WTC11 (cell line): ENCODE results near the gene SUN2. TPM values are rescaled to one million over a fixed set of nuclear protein-coding genes. Genes with fewer than 3 reads are reported as not detected.
A peak's percentile ranks its signal among the peaks of the same experiment; 100 is the strongest.

Experiments
- ATAC-seq: fragments of 200-7000 bp; cut with Tn5 transposase; 2 replicates; pipeline ENCODE4 v1.10.0; 2021; ENCODE audit warnings: mild to moderate bottlenecking, moderate library complexity
- CTCF ChIA-PET: fragments of 300-600 bp; sonication (Branson Sonifier 250); formaldehyde crosslinking; loops from one replicate; lab custom pipeline; 2021; ENCODE audit warnings: antibody characterized with exemption; lab: Charles Lee
- POLR2A ChIA-PET: fragments of 350-600 bp; sonication (Branson Sonifier 250); formaldehyde crosslinking; loops from one replicate; lab custom pipeline; 2021; ENCODE audit warnings: antibody characterized with exemption; lab: Charles Lee
- DNase-seq: peaks from one replicate; pipeline ENCODE4 v3.0.0; 2021; ENCODE audit warnings: low spot score
- H3K27ac Mint-ChIP-seq: 2 replicates; pipeline ENCODE4 v1.8.0; 2021; ENCODE audit warnings: mixed read lengths
- H3K27me3 Mint-ChIP-seq: 2 replicates; pipeline ENCODE4 v1.8.0; 2021; ENCODE audit warnings: low read depth, mild to moderate bottlenecking, moderate library complexity, mixed read lengths
- H3K36me3 Mint-ChIP-seq: 2 replicates; pipeline ENCODE4 v1.8.0; 2021; ENCODE audit warnings: mixed read lengths
- H3K4me1 Mint-ChIP-seq: 2 replicates; pipeline ENCODE4 v1.8.0; 2022; ENCODE audit warnings: mixed read lengths
- H3K4me3 Mint-ChIP-seq: 2 replicates; pipeline ENCODE4 v1.8.0; 2021; ENCODE audit warnings: mild to moderate bottlenecking, moderate library complexity, mixed read lengths
- H3K9me3 Mint-ChIP-seq: 2 replicates; pipeline ENCODE4 v1.8.0; 2021; ENCODE audit warnings: mixed read lengths
- CDX4 ChIP-seq: fragments of 250-450 bp; sonication (Bioruptor Pico); IDR thresholded peaks from 2 replicates; pipeline ENCODE4 v1.9.0; 2021; ENCODE audit warnings: moderate library complexity, mild to moderate bottlenecking, inconsistent platforms, borderline replicate concordance
- CREB1 ChIP-seq: sonication (generic); formaldehyde crosslinking; IDR thresholded peaks from 2 replicates; pipeline ENCODE4 v1.8.0; 2023; ENCODE audit warnings: mild to moderate bottlenecking, missing genetic modification reagents
- ELF4 ChIP-seq: sonication (generic); formaldehyde crosslinking; IDR thresholded peaks from 2 replicates; pipeline ENCODE4 v1.8.1; 2022; ENCODE audit warnings: low read depth, mild to moderate bottlenecking, moderate library complexity, missing genetic modification reagents
- ESRRA ChIP-seq: sonication (generic); formaldehyde crosslinking; IDR thresholded peaks from 2 replicates; pipeline ENCODE4 v1.8.1; 2022; ENCODE audit warnings: mild to moderate bottlenecking, missing genetic modification reagents, borderline replicate concordance
- IRF1 ChIP-seq: sonication (generic); formaldehyde crosslinking; IDR thresholded peaks from 2 replicates; pipeline ENCODE4 v1.8.0; 2023; ENCODE audit warnings: missing genetic modification reagents
- NFATC4 ChIP-seq: fragments of 250-450 bp; sonication (Bioruptor Pico); IDR thresholded peaks from 2 replicates; pipeline ENCODE4 v1.9.0; 2021; ENCODE audit warnings: mild to moderate bottlenecking
- NR1H2 ChIP-seq: sonication (generic); formaldehyde crosslinking; IDR thresholded peaks from 2 replicates; pipeline ENCODE4 v1.9.0; 2021; ENCODE audit warnings: mild to moderate bottlenecking, moderate library complexity, missing genetic modification reagents
- SMAD3 ChIP-seq: sonication (generic); formaldehyde crosslinking; IDR thresholded peaks from 2 replicates; pipeline ENCODE4 v1.8.0; 2022; ENCODE audit warnings: missing genetic modification reagents, mild to moderate bottlenecking, borderline replicate concordance
- SMAD4 ChIP-seq: sonication (generic); formaldehyde crosslinking; IDR thresholded peaks from 2 replicates; pipeline ENCODE4 v1.8.0; 2022; ENCODE audit warnings: mild to moderate bottlenecking, missing genetic modification reagents
- SP1 ChIP-seq: sonication (generic); formaldehyde crosslinking; conservative IDR thresholded peaks from 2 replicates; pipeline ENCODE4 v1.8.1; 2022; ENCODE audit warnings: missing genetic modification reagents
- ZNF121 ChIP-seq: sonication (generic); formaldehyde crosslinking; IDR thresholded peaks from 2 replicates; pipeline ENCODE4 v1.8.0; 2023; ENCODE audit warnings: missing genetic modification reagents
- ZNF232 ChIP-seq: sonication (generic); formaldehyde crosslinking; IDR thresholded peaks from 2 replicates; pipeline ENCODE4 v1.8.0; 2022; ENCODE audit warnings: mild to moderate bottlenecking, missing genetic modification reagents
- ZNF423 ChIP-seq: fragments of 250-450 bp; sonication (Bioruptor Pico); IDR thresholded peaks from 2 replicates; pipeline ENCODE4 v2.1.2; 2022; ENCODE audit warnings: mild to moderate bottlenecking, moderate library complexity
- total RNA-seq: library from RNA; stranded (reverse); gene quantifications from 3 replicates; pipeline ENCODE4 v1.2.3, GENCODE V29; 2021
- TF ChIP-seq, protein P1 (sequence below): sonication (generic); formaldehyde crosslinking; IDR thresholded peaks from 2 replicates; pipeline ENCODE4 v1.8.1; 2023; ENCODE audit warnings: mild to moderate bottlenecking, missing genetic modification reagents
- TF ChIP-seq, protein P2 (sequence below): sonication (generic); formaldehyde crosslinking; IDR thresholded peaks from 2 replicates; pipeline ENCODE4 v1.8.1; 2023; ENCODE audit warnings: mild to moderate bottlenecking, missing genetic modification reagents, moderate library complexity
- TF ChIP-seq, protein P3 (sequence below): sonication (generic); formaldehyde crosslinking; IDR thresholded peaks from 2 replicates; pipeline ENCODE4 v1.8.0; 2022; ENCODE audit warnings: mild to moderate bottlenecking, missing genetic modification reagents
- TF ChIP-seq, protein P4 (sequence below): sonication (generic); formaldehyde crosslinking; IDR thresholded peaks from 2 replicates; pipeline ENCODE4 v1.8.0; 2022; ENCODE audit warnings: missing genetic modification reagents
- TF ChIP-seq, protein P5 (sequence below): sonication (generic); formaldehyde crosslinking; conservative IDR thresholded peaks from 2 replicates; pipeline ENCODE4 v1.8.1; 2023; ENCODE audit warnings: mild to moderate bottlenecking, low read depth, missing genetic modification reagents, moderate library complexity
- TF ChIP-seq, protein P6 (sequence below): sonication (generic); formaldehyde crosslinking; IDR thresholded peaks from 2 replicates; pipeline ENCODE4 v1.8.1; 2023; ENCODE audit warnings: mild to moderate bottlenecking, missing genetic modification reagents

SUN2 gene
- total RNA-seq, 1 experiment from 2014 or later = 30.1 TPM

- TF ChIP-seq, protein P1, sequence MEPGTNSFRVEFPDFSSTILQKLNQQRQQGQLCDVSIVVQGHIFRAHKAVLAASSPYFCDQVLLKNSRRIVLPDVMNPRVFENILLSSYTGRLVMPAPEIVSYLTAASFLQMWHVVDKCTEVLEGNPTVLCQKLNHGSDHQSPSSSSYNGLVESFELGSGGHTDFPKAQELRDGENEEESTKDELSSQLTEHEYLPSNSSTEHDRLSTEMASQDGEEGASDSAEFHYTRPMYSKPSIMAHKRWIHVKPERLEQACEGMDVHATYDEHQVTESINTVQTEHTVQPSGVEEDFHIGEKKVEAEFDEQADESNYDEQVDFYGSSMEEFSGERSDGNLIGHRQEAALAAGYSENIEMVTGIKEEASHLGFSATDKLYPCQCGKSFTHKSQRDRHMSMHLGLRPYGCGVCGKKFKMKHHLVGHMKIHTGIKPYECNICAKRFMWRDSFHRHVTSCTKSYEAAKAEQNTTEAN (CRISPR knock-in tag) = no peak
- TF ChIP-seq ZNF232 (CRISPR knock-in tag) = no peak
- TF ChIP-seq NFATC4 (CRISPR knock-in tag) = no peak
- TF ChIP-seq ZNF121 = no peak
- no peak for TF ChIP-seq NR1H2 (CRISPR knock-in tag)
- TF ChIP-seq ELF4 = no peak
- TF ChIP-seq, all 79 proteins: peak for 0
Measured at GRCh38 chr22:38704654-38705234, 51.1 kb downstream of the SUN2 start (continued).

- DNase-seq (peak; percentile 95), ATAC-seq (peak; percentile 6)
- Mint-ChIP-seq H3K27me3 (no peaks in the 10 kb centered on the region; the same call in 1 of the 2 replicates), H3K9me3 (no peaks in the 10 kb centered on the region), H3K4me3 (peak within 1 kb of the TSS; percentile 96), H3K4me1 (peaks cover 56% of the 10 kb centered on the region), H3K27ac (peak within 1 kb of the TSS; percentile 100), H3K36me3 (peaks cover 8% of the 10 kb centered on the region; the same call in 1 of the 2 replicates)
- CTCF ChIA-PET = no interaction called here
- POLR2A ChIA-PET = no interaction called here
- TF ChIP-seq, protein P2, sequence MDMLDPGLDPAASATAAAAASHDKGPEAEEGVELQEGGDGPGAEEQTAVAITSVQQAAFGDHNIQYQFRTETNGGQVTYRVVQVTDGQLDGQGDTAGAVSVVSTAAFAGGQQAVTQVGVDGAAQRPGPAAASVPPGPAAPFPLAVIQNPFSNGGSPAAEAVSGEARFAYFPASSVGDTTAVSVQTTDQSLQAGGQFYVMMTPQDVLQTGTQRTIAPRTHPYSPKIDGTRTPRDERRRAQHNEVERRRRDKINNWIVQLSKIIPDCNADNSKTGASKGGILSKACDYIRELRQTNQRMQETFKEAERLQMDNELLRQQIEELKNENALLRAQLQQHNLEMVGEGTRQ (CRISPR knock-in tag) = peak; percentile 87
- TF ChIP-seq ESRRA (CRISPR knock-in tag) = peak; percentile 35; the same call in 1 of the 2 replicates
- TF ChIP-seq CREB1 (CRISPR knock-in tag) = peak; percentile 71
- TF ChIP-seq, protein P3, sequence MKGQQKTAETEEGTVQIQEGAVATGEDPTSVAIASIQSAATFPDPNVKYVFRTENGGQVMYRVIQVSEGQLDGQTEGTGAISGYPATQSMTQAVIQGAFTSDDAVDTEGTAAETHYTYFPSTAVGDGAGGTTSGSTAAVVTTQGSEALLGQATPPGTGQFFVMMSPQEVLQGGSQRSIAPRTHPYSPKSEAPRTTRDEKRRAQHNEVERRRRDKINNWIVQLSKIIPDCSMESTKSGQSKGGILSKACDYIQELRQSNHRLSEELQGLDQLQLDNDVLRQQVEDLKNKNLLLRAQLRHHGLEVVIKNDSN = no peak; the same call in 1 of the 2 replicates
- no peak for TF ChIP-seq SMAD3 (CRISPR knock-in tag)
- TF ChIP-seq SP1 (CRISPR knock-in tag) = peak; percentile 98
- TF ChIP-seq, protein P4, sequence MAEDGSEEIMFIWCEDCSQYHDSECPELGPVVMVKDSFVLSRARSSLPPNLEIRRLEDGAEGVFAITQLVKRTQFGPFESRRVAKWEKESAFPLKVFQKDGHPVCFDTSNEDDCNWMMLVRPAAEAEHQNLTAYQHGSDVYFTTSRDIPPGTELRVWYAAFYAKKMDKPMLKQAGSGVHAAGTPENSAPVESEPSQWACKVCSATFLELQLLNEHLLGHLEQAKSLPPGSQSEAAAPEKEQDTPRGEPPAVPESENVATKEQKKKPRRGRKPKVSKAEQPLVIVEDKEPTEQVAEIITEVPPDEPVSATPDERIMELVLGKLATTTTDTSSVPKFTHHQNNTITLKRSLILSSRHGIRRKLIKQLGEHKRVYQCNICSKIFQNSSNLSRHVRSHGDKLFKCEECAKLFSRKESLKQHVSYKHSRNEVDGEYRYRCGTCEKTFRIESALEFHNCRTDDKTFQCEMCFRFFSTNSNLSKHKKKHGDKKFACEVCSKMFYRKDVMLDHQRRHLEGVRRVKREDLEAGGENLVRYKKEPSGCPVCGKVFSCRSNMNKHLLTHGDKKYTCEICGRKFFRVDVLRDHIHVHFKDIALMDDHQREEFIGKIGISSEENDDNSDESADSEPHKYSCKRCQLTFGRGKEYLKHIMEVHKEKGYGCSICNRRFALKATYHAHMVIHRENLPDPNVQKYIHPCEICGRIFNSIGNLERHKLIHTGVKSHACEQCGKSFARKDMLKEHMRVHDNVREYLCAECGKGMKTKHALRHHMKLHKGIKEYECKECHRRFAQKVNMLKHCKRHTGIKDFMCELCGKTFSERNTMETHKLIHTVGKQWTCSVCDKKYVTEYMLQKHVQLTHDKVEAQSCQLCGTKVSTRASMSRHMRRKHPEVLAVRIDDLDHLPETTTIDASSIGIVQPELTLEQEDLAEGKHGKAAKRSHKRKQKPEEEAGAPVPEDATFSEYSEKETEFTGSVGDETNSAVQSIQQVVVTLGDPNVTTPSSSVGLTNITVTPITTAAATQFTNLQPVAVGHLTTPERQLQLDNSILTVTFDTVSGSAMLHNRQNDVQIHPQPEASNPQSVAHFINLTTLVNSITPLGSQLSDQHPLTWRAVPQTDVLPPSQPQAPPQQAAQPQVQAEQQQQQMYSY = no peak
- TF ChIP-seq ZNF423 (CRISPR knock-in tag) = peak; percentile 94
- TF ChIP-seq CDX4 (CRISPR knock-in tag) = no peak
- no peak for TF ChIP-seq SMAD4
- TF ChIP-seq, protein P5, sequence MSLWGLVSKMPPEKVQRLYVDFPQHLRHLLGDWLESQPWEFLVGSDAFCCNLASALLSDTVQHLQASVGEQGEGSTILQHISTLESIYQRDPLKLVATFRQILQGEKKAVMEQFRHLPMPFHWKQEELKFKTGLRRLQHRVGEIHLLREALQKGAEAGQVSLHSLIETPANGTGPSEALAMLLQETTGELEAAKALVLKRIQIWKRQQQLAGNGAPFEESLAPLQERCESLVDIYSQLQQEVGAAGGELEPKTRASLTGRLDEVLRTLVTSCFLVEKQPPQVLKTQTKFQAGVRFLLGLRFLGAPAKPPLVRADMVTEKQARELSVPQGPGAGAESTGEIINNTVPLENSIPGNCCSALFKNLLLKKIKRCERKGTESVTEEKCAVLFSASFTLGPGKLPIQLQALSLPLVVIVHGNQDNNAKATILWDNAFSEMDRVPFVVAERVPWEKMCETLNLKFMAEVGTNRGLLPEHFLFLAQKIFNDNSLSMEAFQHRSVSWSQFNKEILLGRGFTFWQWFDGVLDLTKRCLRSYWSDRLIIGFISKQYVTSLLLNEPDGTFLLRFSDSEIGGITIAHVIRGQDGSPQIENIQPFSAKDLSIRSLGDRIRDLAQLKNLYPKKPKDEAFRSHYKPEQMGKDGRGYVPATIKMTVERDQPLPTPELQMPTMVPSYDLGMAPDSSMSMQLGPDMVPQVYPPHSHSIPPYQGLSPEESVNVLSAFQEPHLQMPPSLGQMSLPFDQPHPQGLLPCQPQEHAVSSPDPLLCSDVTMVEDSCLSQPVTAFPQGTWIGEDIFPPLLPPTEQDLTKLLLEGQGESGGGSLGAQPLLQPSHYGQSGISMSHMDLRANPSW (CRISPR knock-in tag) = no peak; the same call in 1 of the 2 replicates
- TF ChIP-seq, protein P6, sequence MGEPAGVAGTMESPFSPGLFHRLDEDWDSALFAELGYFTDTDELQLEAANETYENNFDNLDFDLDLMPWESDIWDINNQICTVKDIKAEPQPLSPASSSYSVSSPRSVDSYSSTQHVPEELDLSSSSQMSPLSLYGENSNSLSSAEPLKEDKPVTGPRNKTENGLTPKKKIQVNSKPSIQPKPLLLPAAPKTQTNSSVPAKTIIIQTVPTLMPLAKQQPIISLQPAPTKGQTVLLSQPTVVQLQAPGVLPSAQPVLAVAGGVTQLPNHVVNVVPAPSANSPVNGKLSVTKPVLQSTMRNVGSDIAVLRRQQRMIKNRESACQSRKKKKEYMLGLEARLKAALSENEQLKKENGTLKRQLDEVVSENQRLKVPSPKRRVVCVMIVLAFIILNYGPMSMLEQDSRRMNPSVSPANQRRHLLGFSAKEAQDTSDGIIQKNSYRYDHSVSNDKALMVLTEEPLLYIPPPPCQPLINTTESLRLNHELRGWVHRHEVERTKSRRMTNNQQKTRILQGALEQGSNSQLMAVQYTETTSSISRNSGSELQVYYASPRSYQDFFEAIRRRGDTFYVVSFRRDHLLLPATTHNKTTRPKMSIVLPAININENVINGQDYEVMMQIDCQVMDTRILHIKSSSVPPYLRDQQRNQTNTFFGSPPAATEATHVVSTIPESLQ (CRISPR knock-in tag) = no peak
- no peak for TF ChIP-seq IRF1 (CRISPR knock-in tag)
Measured at GRCh38 chr22:38700789-38701628, 54.8 kb downstream of the SUN2 start, which contains the start of gene JOSD1. Gene JOSD1 (minus strand): TSS chr22:38700943. CDS start chr22:38699987, 956 bp downstream.
